Breast epithelium (tissue), 4 donors: ENCODE results near the gene BARHL1. TPM values are rescaled to one million over a fixed set of nuclear protein-coding genes. Genes with fewer than 3 reads are reported as not detected.

Experiments
- DNase-seq, 2 donors: peaks; one replicate each; pipeline ENCODE4 v3.0.0-alpha.2; 2019; ENCODE audit warnings: low spot score in 2 of 2
- H3K27ac ChIP-seq, 2 donors: fragments of 200-600 bp; sonication (generic) in 1 of 2; one replicate each; pipeline ENCODE4 v1.5.1; 2016 to 2019; ENCODE audit warnings: mild to moderate bottlenecking in 1 of 2
- H3K27me3 ChIP-seq, 2 donors: fragments of 200-600 bp; sonication (generic) in 1 of 2; one replicate each; pipeline versions ENCODE4 v1.5.1 to v1.6.0; 2017 to 2019; ENCODE audit warnings: control low read depth in 1 of 2, mild to moderate bottlenecking in 1 of 2
- H3K36me3 ChIP-seq: fragments of 200-600 bp; one replicate; pipeline ENCODE4 v1.5.1; 2019
- H3K4me1 ChIP-seq, 2 donors: fragments of 200-600 bp; sonication (generic); one replicate each; pipeline ENCODE4 v1.5.1; 2016 to 2019; ENCODE audit warnings: control low read depth in 1 of 2
- H3K4me3 ChIP-seq, 3 donors: fragments of 200-600 bp; sonication (generic); 1 replicate in 2 of 3; 2 replicates in 1 of 3; pipeline ENCODE4 v1.5.1; 2016 to 2019; ENCODE audit warnings: mild to moderate bottlenecking in 3 of 3, moderate library complexity in 2 of 3
- H3K9me3 ChIP-seq, 2 donors: fragments of 200-600 bp; sonication (generic) in 1 of 2; one replicate each; pipeline ENCODE4 v1.5.1; 2016 to 2019; ENCODE audit warnings: control low read depth in 1 of 2
- CTCF ChIP-seq, 3 donors: fragments of 450-650 bp; IDR thresholded peaks; one replicate each; pipeline ENCODE4 v1.5.1; 2016 to 2017; ENCODE audit warnings: antibody characterized with exemption in 3 of 3, mild to moderate bottlenecking in 3 of 3, moderate library complexity in 3 of 3
- POLR2A ChIP-seq: fragments of 450-650 bp; IDR thresholded peaks from one replicate; pipeline ENCODE4 v1.6.1; 2016; ENCODE audit warnings: antibody characterized with exemption, mild to moderate bottlenecking, moderate library complexity
- POLR2AphosphoS5 ChIP-seq, 3 donors: sonication (generic); formaldehyde crosslinking; IDR thresholded peaks; one replicate each; pipeline ENCODE4 v1.6.1; 2017; ENCODE audit warnings: antibody characterized with exemption in 3 of 3
- intact Hi-C: fragments of 100-400 bp; cut with DNase I; formaldehyde crosslinking; loops from one replicate; pipeline ENCODE4 v1.15.1; 2023; ENCODE audit warnings: low total_unique reads
- total RNA-seq, 3 donors: library from RNA; depleted of rRNA; stranded (reverse); fragments of >200 nt; gene quantifications; one replicate each; pipeline ENCODE4 v1.1.0, GENCODE V29; 2016

The BARHL1 gene
- total RNA-seq: not detected

GRCh38 chr9:132582276-132582785 lies at the start of gene BARHL1:
BARHL1 (plus strand) TSS chr9:132582606; CDS start chr9:132582798, 192 bp downstream.
- Histone ChIP-seq H3K27me3 (peaks cover 25 to 96% of the 10 kb centered on the region in 2 donors), H3K36me3 (no peaks in the 10 kb centered on the region), H3K9me3 (no peaks in the 10 kb centered on the region), H3K4me1 (no peaks in the 10 kb centered on the region), H3K4me3 (peak within 1 kb of the TSS; percentile 19 to 57 (median 34)), H3K27ac (no peak within 1 kb of the TSS)
- TF ChIP-seq POLR2A: no peak
- no peak for TF ChIP-seq POLR2AphosphoS5 (IDR thresholded peaks at IDR 0.05)
- TF ChIP-seq CTCF (IDR thresholded peaks at IDR 0.05): no peak
- intact Hi-C loops: no loop called here
- no peak for DNase-seq

GRCh38 chr9:132534832-132535231 lies 47.6 kb upstream of the BARHL1 start:
- TF ChIP-seq POLR2A (no peak), POLR2AphosphoS5 (IDR thresholded peaks at IDR 0.05) (no peak), CTCF (IDR thresholded peaks at IDR 0.05) (no peak)
- Histone ChIP-seq H3K36me3 (no peaks in the 10 kb centered on the region), H3K4me1 (no peaks in the 10 kb centered on the region), H3K27me3 (peaks cover 0 to 15% of the 10 kb centered on the region in 2 donors), H3K27ac (no peak overlapping the region), H3K9me3 (peaks cover 5 to 8% of the 10 kb centered on the region in 2 donors), H3K4me3 (no peak overlapping the region)
- no peak for DNase-seq
- intact Hi-C loops: no loop called here

GRCh38 chr9:132536124-132536523 lies 46.3 kb upstream of the BARHL1 start:
- H3K27me3 ChIP-seq: peaks cover 0 to 12% of the 10 kb centered on the region in 2 donors
- intact Hi-C loops: no loop called here
- H3K9me3 ChIP-seq: peaks cover 5 to 8% of the 10 kb centered on the region in 2 donors
- no peak overlapping the region for H3K4me3 ChIP-seq
- no peak for DNase-seq
- H3K36me3 ChIP-seq: no peaks in the 10 kb centered on the region
- H3K4me1 ChIP-seq: no peaks in the 10 kb centered on the region
- TF ChIP-seq POLR2A (no peak), CTCF (IDR thresholded peaks at IDR 0.05) (no peak), POLR2AphosphoS5 (IDR thresholded peaks at IDR 0.05) (no peak)
- H3K27ac ChIP-seq: no peak overlapping the region

GRCh38 chr9:132537352-132537751 lies 45.1 kb upstream of the BARHL1 start:
- intact Hi-C loops: no loop called here
- Histone ChIP-seq H3K4me1 (no peaks in the 10 kb centered on the region), H3K36me3 (no peaks in the 10 kb centered on the region), H3K27ac (no peak overlapping the region), H3K9me3 (peaks cover 5 to 8% of the 10 kb centered on the region in 2 donors), H3K27me3 (peaks cover 0 to under 1% of the 10 kb centered on the region in 2 donors), H3K4me3 (no peak overlapping the region)
- TF ChIP-seq POLR2AphosphoS5 (IDR thresholded peaks at IDR 0.05): no peak
- no peak for TF ChIP-seq POLR2A
- TF ChIP-seq CTCF (IDR thresholded peaks at IDR 0.05): no peak
- no peak for DNase-seq

- Histone ChIP-seq H3K9me3 (peaks cover 5 to 8% of the 10 kb centered on the region in 2 donors), H3K27me3 (no peaks in the 10 kb centered on the region), H3K36me3 (no peaks in the 10 kb centered on the region), H3K4me3 (no peak overlapping the region), H3K4me1 (no peaks in the 10 kb centered on the region), H3K27ac (no peak overlapping the region)
- DNase-seq: no peak
- intact Hi-C loops: no loop called here
- no peak for TF ChIP-seq POLR2A
- no peak for TF ChIP-seq POLR2AphosphoS5 (IDR thresholded peaks at IDR 0.05)
- TF ChIP-seq CTCF (IDR thresholded peaks at IDR 0.05): no peak
These were observed 44.3 kb upstream of the BARHL1 start for GRCh38 chr9:132538071-132538470.
